HCT116 (cell line): ENCODE data around the gene EDNRA. TPM values are rescaled to one million over a fixed set of nuclear protein-coding genes. Genes with fewer than 3 reads are reported as not detected.

ENCODE experiments used
- ATAC-seq: fragments of 200-7000 bp; cut with Tn5 transposase; 2 replicates; pipeline ENCODE4 v1.9.1; 2020; ENCODE audit warnings: mild to moderate bottlenecking, moderate library complexity
- BruUV-seq: library from RNA; stranded (reverse); fragments of 400-500 nt; replicated peaks from 2 replicates; lab custom pipeline; 2021; lab: Mats Ljungman, UMichigan
- CTCF ChIA-PET: fragments of 300-600 bp; sonication (Branson Sonifier 250); formaldehyde crosslinking; loops from one replicate; lab custom pipeline; 2021; ENCODE audit warnings: antibody characterized with exemption; lab: Charles Lee
- POLR2A ChIA-PET: fragments of 300-600, 350-600 bp; sonication (Branson Sonifier 250); formaldehyde crosslinking; loops from one replicate; lab custom pipeline; 2021; ENCODE audit warnings: antibody characterized with exemption; lab: Charles Lee
- RAD21 ChIA-PET, 2 experiments: fragments of 300-600 bp; sonication (Branson Sonifier 250); formaldehyde crosslinking; loops; one replicate each; lab custom pipeline; 2023; ENCODE audit warnings: low total read pairs in 2 of 2; ENCODE audit not compliant: uncharacterized antibody in 2 of 2, unreplicated experiment in 2 of 2, low non-redundant PET in 1 of 2; lab: Charles Lee
- DNase-seq: peaks from one replicate; pipeline ENCODE4 v3.0.0-alpha.2; 2010; ENCODE audit warnings: low read depth, low spot score
- H2AFZ ChIP-seq: fragments of 200-600 bp; shearing (Covaris generic), sonication (generic); 2 replicates; pipeline ENCODE4 v1.6.1; 2017; ENCODE audit warnings: low read depth, mixed run types, mixed read lengths, antibody characterized with exemption, low read length; ENCODE audit not compliant: poor library complexity, severe bottlenecking
- H3K27ac ChIP-seq: 2 replicates; pipeline ENCODE4 v1.5.1; 2012; ENCODE audit warnings: low read depth, low read length
- H3K27me3 ChIP-seq: fragments of 200-600 bp; sonication (generic); 2 replicates; pipeline ENCODE4 v1.6.1; 2016; ENCODE audit warnings: mixed run types, low read length, mixed read lengths; ENCODE audit not compliant: insufficient read depth
- H3K36me3 ChIP-seq, 2 experiments: fragments of 200-500 bp in 1 of 2; fragments of 200-600 bp in 1 of 2; sonication (Bioruptor generic) in 1 of 2; sonication (generic) in 1 of 2; 2 replicates each; pipeline versions ENCODE4 v1.5.1 to v1.6.1; 2014 to 2016; ENCODE audit warnings: low read length in 2 of 2, inconsistent platforms in 1 of 2, mixed read lengths in 1 of 2, mixed run types in 1 of 2; ENCODE audit not compliant: insufficient read depth in 2 of 2, control insufficient read depth in 1 of 2
- H3K4me1 ChIP-seq, 2 experiments: fragments of 200-600 bp in 1 of 2; sonication (generic) in 1 of 2; 2 replicates each; pipeline versions ENCODE4 v1.5.1 to v1.6.1; 2012 to 2017; ENCODE audit warnings: low read length in 2 of 2, inconsistent platforms in 1 of 2, mild to moderate bottlenecking in 1 of 2, mixed read lengths in 1 of 2, mixed run types in 1 of 2, moderate library complexity in 1 of 2; ENCODE audit not compliant: insufficient read depth in 2 of 2, control insufficient read depth in 1 of 2
- H3K4me2 ChIP-seq: fragments of 200-600 bp; sonication (generic); 2 replicates; pipeline ENCODE4 v1.6.1; 2017; ENCODE audit warnings: mixed run types, low read length, mixed read lengths
- H3K4me3 ChIP-seq, 2 experiments: fragments of 200-600 bp in 1 of 2; sonication (generic) in 1 of 2; replicated peaks in 1 of 2; 2 replicates each; pipeline ENCODE4 v1.5.1; 2011 to 2016; ENCODE audit warnings: low read length in 2 of 2, control low read depth in 1 of 2, low read depth in 1 of 2, mild to moderate bottlenecking in 1 of 2, mixed read lengths in 1 of 2, mixed run types in 1 of 2
- H3K79me2 ChIP-seq: fragments of 200-600 bp; sonication (generic); 2 replicates; pipeline ENCODE4 v1.6.1; 2017; ENCODE audit warnings: mild to moderate bottlenecking, mixed run types, low read length, moderate library complexity, mixed read lengths; ENCODE audit not compliant: insufficient read depth
- H3K9ac ChIP-seq: fragments of 200-600 bp; sonication (generic); 2 replicates; pipeline ENCODE4 v1.6.1; 2016; ENCODE audit warnings: low read length, mixed read lengths
- H3K9me2 ChIP-seq: fragments of 200-600 bp; sonication (generic), shearing (Covaris generic); 2 replicates; pipeline ENCODE4 v1.6.1; 2017; ENCODE audit warnings: mixed run types, mild to moderate bottlenecking, moderate library complexity; ENCODE audit not compliant: insufficient read depth
- H3K9me3 ChIP-seq, 2 experiments: fragments of 200-500 bp in 1 of 2; fragments of 200-600 bp in 1 of 2; sonication (Bioruptor generic) in 1 of 2; sonication (generic) in 1 of 2; 2 replicates each; pipeline ENCODE4 v1.6.1; 2014 to 2017; ENCODE audit warnings: low read length in 2 of 2, mixed read lengths in 2 of 2, inconsistent platforms in 1 of 2, low read depth in 1 of 2, mild to moderate bottlenecking in 1 of 2, mixed run types in 1 of 2, moderate library complexity in 1 of 2; ENCODE audit not compliant: control insufficient read depth in 1 of 2, insufficient read depth in 1 of 2
- H4K20me1 ChIP-seq: fragments of 200-600 bp; sonication (generic), shearing (Covaris generic); 2 replicates; pipeline ENCODE4 v1.6.1; 2017; ENCODE audit warnings: mixed run types, mild to moderate bottlenecking, moderate library complexity; ENCODE audit not compliant: insufficient read depth
- CBX3 ChIP-seq: IDR thresholded peaks from 2 replicates; pipeline ENCODE4 v1.6.1; 2012; ENCODE audit warnings: low read depth
- EGR1 ChIP-seq: IDR thresholded peaks from 2 replicates; pipeline ENCODE4 v1.6.1; 2012; ENCODE audit warnings: low read depth
- EZH2 ChIP-seq: fragments of 200-600 bp; sonication (generic); IDR thresholded peaks from 2 replicates; pipeline ENCODE4 v1.6.1; 2017; ENCODE audit warnings: antibody characterized with exemption, mixed run types
- EZH2phosphoT487 ChIP-seq: fragments of 200-600 bp; IDR thresholded peaks from 2 replicates; pipeline ENCODE4 v1.6.1; 2018; ENCODE audit warnings: antibody characterized with exemption, borderline replicate concordance
- JUND ChIP-seq: IDR thresholded peaks from 2 replicates; pipeline ENCODE4 v1.6.1; 2012
- MAX ChIP-seq: IDR thresholded peaks from 2 replicates; pipeline ENCODE4 v1.6.1; 2012
- POLR2A ChIP-seq: IDR thresholded peaks from 2 replicates; pipeline ENCODE4 v1.7.0; 2011; ENCODE audit warnings: borderline replicate concordance; ENCODE audit not compliant: insufficient read depth, insufficient read length; ENCODE audit errors: extremely low read depth
- RAD21 ChIP-seq: IDR thresholded peaks from 2 replicates; pipeline ENCODE4 v1.6.1; 2012; ENCODE audit warnings: low read depth, mild to moderate bottlenecking
- REST ChIP-seq: IDR thresholded peaks from 2 replicates; pipeline ENCODE4 v1.6.1; 2012; ENCODE audit warnings: low read depth
- intact Hi-C: fragments of 100-400 bp; cut with micrococcal nuclease; formaldehyde crosslinking; loops from 2 replicates; pipeline ENCODE4 v1.10.0; 2022
- total RNA-seq: library from RNA; stranded (reverse); gene quantifications from one replicate; pipeline ENCODE4 v1.2.1, GENCODE V29; 2021; ENCODE audit not compliant: unreplicated experiment

EDNRA gene
- total RNA-seq, 1 experiment from 2014 or later: 2.0 TPM

GRCh38 chr4:147586032-147586431, 105.1 kb downstream of the EDNRA start:
- Histone ChIP-seq H3K9me2 (no peaks in the 10 kb centered on the region), H3K9ac (no peak overlapping the region), H3K27me3 (no peaks in the 10 kb centered on the region), H4K20me1 (no peaks in the 10 kb centered on the region), H3K36me3 (no peaks in the 10 kb centered on the region), H3K4me3 (no peak overlapping the region), H3K4me1 (no peaks in the 10 kb centered on the region), H3K4me2 (no peak overlapping the region), H3K79me2 (no peaks in the 10 kb centered on the region)
- ChIA-PET POLR2A (no interaction called here), RAD21 (no interaction called here)
- intact Hi-C loops: no loop called here
- BruUV-seq: no TSS peak
- ATAC-seq: no peak
- TF ChIP-seq POLR2A: no peak
- no peak for TF ChIP-seq JUND
- no peak for TF ChIP-seq EZH2phosphoT487
- no peak for TF ChIP-seq CBX3
- no peak for TF ChIP-seq EZH2
- TF ChIP-seq EGR1: no peak
- no peak for TF ChIP-seq REST
- TF ChIP-seq RAD21: no peak
- TF ChIP-seq MAX: no peak
- TF ChIP-seq, all 23 proteins: peak for 0
- no peak overlapping the region for H3K27ac ChIP-seq
- H3K9me3 ChIP-seq: no peaks in the 10 kb centered on the region
- no peak overlapping the region for H2AFZ ChIP-seq
- DNase-seq: no peak
- CTCF ChIA-PET: interaction anchor here (1.5 kb wide), 1 partner anchor 489 kb away, joined by 4 read pairs; no protein-coding TSS in a partner anchor
